ENCODE data around the gene ROCK2.
"Not testable (repeated sequence)": the region's sequence is repeated elsewhere in the genome, so short reads cannot be mapped to it uniquely, and the experiment has no call there.

Gene ROCK2

DNA sequence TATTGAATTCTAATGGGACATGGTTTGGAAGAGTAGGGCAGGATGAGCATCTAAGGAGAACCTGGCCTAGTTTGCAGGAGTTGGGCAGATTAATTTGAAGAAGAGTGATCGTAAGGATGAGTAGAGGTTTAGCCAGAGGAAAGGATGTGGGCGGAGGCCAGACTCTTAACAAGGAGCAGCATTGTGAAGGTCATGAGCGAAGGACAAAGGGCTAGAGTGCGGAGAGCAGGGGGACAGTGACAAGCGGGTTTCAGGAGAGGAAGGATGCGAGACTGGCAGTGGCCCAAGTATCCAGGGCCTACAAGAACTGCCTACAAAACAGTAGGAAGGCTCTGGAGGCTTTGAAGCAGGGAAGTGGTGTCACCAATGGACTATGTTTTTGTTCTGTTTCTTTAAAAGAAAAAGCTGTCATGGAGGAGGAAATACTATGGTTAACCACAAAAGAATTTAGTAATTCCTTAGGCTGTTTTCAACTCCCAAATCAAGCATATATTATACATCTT, 169.1 kb downstream of the ROCK2 start:
- TF ChIP-seq, protein P1, sequence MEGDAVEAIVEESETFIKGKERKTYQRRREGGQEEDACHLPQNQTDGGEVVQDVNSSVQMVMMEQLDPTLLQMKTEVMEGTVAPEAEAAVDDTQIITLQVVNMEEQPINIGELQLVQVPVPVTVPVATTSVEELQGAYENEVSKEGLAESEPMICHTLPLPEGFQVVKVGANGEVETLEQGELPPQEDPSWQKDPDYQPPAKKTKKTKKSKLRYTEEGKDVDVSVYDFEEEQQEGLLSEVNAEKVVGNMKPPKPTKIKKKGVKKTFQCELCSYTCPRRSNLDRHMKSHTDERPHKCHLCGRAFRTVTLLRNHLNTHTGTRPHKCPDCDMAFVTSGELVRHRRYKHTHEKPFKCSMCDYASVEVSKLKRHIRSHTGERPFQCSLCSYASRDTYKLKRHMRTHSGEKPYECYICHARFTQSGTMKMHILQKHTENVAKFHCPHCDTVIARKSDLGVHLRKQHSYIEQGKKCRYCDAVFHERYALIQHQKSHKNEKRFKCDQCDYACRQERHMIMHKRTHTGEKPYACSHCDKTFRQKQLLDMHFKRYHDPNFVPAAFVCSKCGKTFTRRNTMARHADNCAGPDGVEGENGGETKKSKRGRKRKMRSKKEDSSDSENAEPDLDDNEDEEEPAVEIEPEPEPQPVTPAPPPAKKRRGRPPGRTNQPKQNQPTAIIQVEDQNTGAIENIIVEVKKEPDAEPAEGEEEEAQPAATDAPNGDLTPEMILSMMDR (IDR thresholded peaks at IDR 0.05; ENCODE audit: low read depth, low read length), result no peak
- H3K4me3 ChIP-seq (replicated peaks in 1 of 2; ENCODE audit: low read depth in 2 of 2, low read length in 2 of 2), result no peak overlapping the region
- DNase-seq (ENCODE audit: low read depth in 2 of 2), result peak; percentile 61 to 67

DNA sequence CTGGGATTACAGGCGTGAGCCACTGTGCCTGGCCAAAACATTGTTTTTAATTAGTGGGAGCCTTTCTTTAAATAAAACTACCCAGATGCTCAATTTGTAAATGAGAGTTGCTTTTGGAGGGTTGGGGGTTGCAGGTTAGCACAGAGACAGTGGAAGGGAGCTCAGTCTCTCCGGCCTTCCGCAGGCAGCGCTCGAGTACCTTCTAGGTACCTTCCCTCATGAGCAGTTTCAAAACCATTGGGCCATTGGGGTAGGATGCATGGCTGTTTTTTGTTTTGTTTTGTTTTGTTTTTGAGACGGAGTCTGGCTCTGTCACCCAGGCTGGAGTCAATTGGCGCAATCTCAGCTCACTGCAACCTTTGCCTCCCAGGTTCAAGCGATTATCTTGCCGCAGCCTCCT, 170.2 kb downstream of the ROCK2 start:
- no peak for DNase-seq (ENCODE audit: low read depth in 2 of 2)
- no peak overlapping the region for H3K4me3 ChIP-seq (replicated peaks in 1 of 2; ENCODE audit: low read depth in 2 of 2, low read length in 2 of 2)
- TF ChIP-seq, protein P1 (IDR thresholded peaks at IDR 0.05; ENCODE audit: low read depth, low read length), result no peak

DNA sequence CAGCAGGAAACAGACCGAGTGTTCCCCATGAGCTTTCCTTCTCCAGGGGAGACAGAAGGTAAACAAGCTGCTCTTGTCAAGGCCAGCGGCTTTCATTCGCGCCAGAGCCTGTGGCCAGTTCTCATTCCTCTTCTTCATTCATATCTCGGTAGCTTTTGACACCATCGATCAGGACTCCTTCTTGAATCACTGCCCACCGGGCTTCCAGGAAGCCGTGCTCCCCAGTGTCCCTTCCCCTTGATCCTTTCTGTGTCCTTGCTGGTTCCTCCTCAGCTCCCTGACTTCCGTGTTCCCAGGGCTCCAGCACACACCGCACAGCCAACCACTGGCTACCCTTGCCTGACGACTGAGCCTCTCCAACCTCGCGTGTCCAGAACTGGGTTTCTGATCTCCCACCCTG, 175.1 kb downstream of the ROCK2 start:
- DNase-seq (ENCODE audit: low read depth in 2 of 2), result peak; percentile 26 to 36
- TF ChIP-seq, protein P1 (IDR thresholded peaks at IDR 0.05; ENCODE audit: low read depth, low read length), result no peak

DNA sequence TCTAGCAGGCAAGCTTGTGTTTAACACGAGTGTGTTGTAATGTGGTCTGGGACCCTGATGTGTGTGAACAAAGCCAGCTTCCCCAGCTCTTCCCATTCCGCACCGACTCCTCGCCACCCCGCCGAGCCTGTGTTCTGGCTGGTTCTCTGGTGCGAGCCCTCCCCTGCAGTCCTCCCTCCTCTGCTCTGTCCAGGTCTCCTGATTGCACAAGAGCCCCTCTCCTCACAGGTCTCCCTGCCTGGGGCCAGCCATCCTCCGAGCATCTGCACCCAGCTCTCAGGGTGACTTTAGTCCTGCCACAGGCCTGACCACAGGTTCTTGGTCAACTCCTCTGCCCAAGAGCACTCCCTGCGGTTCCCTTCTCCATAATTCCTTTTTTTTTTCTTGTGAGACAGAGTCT, 175.9 kb downstream of the ROCK2 start:
- no peak for DNase-seq (ENCODE audit: low read depth in 2 of 2)
- no peak overlapping the region for H3K4me3 ChIP-seq (replicated peaks in 1 of 2; ENCODE audit: low read depth in 2 of 2, low read length in 2 of 2)
- TF ChIP-seq, protein P1 (IDR thresholded peaks at IDR 0.05; ENCODE audit: low read depth, low read length), result no peak

More for the DNA sequence above, 175.1 kb downstream of the ROCK2 start:
- no peak overlapping the region for H3K4me3 ChIP-seq (replicated peaks in 1 of 2; ENCODE audit: low read depth in 2 of 2, low read length in 2 of 2)

DNA sequence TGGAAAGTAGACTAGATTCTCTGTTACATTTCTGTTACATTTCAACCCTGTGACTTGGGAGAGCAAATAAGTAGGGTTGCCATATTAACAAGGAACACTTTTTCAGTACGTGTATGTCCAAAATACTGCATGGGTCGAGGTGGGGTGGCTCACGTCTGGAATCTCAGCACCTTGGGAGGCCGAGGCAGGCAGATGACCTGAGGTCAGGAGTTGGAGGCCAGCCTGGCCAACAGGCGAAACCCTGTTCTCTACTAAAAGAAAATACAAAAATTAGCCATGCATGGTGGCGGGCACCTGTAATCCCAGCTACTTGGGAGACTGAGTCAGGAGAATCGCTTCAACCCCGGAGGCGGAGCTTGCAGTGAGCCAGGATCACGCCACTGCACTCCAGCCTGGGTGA, 178.0 kb downstream of the ROCK2 start:
- H3K4me3 ChIP-seq (replicated peaks in 1 of 2; ENCODE audit: low read depth in 2 of 2, low read length in 2 of 2), result no peak overlapping the region
- TF ChIP-seq, protein P1 (IDR thresholded peaks at IDR 0.05; ENCODE audit: low read depth, low read length), result no peak
- no peak for DNase-seq (ENCODE audit: low read depth in 2 of 2)

DNA sequence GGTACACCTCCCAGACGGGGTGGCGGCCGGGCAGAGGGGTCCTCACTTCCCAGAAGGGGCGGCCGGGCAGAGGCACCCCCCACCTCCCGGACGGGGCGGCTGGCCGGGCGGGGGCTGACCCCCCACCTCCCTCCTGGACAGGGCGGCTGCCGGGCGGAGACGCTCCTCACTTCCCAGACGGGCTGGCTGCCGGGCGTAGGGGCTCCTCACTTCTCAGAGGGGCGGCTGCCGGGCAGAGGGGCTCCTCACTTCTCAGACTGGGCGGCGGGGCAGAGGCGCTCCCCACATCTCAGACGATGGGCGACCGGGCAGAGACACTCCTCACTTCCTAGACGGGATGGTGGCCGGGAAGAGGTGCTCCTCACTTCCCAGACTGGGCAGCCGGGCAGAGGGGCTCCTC, 179.4 kb downstream of the ROCK2 start:
- H3K4me3 ChIP-seq (replicated peaks in 1 of 2; ENCODE audit: low read depth in 2 of 2, low read length in 2 of 2); DNase-seq (ENCODE audit: low read depth in 2 of 2): not testable (repeated sequence)

DNA sequence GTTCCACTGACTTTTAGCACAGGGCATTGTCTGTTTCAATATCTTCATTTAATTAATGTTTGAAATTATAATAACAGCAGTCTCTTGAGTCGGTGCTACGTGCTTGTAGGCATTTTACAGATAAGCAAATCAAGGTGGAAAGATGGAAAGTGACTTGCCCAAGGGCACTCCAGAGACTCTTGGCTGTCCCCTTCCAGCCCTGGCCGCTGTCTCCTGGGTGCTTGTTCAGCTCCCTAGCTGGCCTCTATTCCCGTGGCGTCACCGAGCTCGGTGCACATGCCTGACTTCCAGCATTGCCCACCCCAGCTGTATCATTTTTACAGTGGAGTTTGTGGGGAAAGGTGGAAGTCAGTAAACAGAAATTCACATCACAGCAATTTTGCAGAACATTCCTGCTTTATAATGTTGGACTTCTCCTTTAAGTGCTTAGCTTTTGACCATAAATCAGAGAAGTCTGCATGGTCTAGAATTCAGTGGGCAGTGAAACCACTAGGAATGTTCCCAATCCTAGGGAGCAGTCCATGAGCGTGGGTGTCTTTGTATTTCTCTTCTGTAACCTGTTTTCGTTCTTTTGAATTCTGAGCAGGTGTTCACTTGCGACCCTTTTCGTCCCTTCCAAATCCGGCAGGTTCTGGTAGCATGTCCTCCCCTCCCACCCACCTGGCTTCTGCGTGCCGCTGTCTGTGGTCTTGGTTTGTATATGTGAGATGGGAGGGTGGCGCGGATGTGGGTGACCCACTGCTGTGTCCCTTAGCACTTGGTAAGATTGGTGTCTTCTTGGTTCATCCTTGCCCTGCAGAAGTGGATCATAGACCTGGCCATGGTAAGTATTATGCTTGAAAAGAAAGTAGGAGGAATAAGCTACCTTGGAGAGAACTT, 180.8 kb downstream of the ROCK2 start:
- DNase-seq (ENCODE audit: low read depth in 2 of 2), result no peak
- no peak overlapping the region for H3K4me3 ChIP-seq (replicated peaks in 1 of 2; ENCODE audit: low read depth in 2 of 2, low read length in 2 of 2)
- TF ChIP-seq, protein P1 (IDR thresholded peaks at IDR 0.05; ENCODE audit: low read depth, low read length), result no peak
